Activated T-cell treated with anti-CD3 and anti-CD28 coated beads for 1 hour (primary cell): ENCODE measurements around the gene AKAP8L.

Source experiments
- DNase-seq: peaks from one replicate; pipeline ENCODE4 v3.0.0-alpha.2; 2020; ENCODE audit warnings: low read depth

AKAP8L gene

DNA sequence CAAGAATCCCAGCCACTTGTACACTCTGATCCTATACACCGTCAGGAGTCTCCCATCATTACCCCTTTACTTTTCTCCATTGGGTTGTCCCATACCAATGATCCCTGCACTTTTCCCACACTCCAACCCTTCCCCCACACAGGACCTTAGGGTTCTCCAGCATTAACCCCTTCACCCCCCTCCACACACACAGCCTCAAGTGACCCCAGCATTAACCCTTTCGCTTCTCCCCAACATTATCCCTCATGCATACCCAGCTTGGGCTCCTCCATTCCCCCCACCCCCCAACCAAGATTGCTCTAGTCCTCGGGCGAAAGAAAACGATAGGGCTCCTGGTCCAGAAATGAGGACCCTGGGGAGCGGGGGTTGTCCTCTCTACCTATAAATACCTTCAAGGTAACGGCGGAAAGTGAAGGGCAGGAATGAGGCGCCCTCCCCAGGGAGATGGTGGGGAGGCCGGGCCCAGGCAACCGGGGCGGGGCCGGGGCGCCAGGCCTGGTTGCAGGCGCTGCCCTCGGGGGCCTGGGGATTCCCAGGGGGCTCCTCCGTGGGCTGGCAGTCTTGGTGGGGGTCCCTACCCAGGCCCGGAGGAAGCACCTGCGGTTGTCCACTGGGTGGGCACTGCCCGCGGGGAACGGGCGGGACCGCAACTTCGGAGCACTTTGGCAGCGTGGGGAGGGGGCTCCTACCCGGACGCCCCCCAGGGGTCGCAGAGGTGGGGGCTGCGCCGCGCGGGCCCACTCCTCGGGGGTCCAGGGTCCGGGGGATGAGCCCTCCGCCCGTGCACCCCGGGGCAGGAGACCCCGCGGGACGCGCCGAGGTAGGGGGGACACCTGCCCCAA is 30.2 kb upstream of the AKAP8L start:
- no peak for DNase-seq

- no peak for DNase-seq
These were observed 29.4 kb upstream of the AKAP8L start for GRCh38 chr19:15448044-15448777.

GRCh38 chr19:15447057-15447456 is 28.3 kb upstream of the AKAP8L start:
- DNase-seq = no peak

GRCh38 chr19:15445807-15446376 is 27.1 kb upstream of the AKAP8L start:
- no peak for DNase-seq

DNA sequence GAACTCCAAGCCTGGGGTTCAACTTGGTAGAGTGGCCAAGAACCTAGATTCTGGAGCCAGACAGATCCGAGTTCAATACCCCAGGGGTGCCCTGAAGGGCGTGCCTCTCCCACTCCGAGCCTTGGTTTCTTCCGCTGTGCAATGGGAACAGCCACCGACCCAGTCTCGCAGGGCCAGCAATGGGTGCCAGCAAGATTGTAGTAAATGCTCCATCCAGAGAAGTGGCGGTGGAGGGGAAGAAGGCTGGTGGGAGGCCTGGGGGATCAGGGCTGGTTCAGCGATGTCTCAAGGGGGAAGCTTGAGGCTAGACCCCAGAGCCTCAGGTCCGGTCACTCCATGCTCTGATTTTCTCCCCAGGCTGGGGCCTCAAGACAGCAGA is 26.4 kb upstream of the AKAP8L start:
- DNase-seq = no peak

DNA sequence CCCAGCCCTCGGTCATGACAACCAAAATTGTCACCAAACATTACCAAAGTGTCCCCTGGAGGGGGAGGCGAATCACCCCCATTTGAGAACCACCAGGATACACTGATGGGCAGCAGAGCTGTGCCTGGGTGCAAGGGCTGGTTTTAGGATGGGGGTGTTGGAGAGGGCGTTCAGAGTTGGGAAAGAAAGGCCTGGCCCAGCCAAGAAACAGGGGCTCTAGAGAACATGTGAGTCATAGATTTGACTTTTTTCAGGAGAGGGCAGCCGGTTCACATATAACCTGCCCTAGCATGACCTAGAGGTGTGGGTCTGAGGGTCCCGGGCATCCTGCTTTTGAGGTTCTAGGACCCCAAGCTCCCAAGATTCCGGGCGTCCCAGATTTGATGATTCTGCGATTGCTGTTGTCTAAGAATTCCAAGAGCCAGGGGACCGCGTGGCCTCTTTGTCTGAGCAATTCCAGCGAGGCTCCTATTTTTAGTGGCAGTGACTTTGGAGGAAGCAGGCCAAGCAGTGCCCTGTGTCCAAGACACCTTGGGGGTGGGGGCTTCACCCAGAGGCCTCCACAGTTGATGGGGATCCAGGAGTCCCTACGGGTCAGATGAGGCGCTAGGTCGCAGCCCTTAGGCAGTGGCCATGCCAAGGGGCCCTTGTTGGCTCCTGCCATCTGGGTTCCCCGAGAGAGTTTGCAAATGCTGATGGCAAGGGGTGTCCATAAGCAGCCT is 25.9 kb upstream of the AKAP8L start:
- DNase-seq = no peak

DNA sequence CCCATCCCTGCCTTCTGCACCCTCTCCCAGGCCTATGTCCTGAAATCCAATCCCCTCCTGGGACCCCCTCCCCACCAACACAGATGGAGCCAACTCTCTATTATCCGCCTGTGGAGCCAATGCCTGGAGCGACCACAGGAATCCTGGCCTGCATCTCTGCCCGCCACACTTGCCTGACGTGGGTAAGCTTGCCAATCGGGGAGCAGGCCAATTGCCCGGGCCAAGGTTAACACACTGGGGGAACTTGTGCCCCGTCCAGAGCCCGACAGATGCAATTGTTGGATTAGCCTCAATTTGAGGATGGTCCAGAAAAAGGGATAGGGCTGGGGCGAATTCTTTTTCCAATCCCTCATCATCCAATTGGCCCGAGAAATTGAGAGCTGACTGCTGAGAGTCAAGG is 25.1 kb upstream of the AKAP8L start:
- no peak for DNase-seq

DNA sequence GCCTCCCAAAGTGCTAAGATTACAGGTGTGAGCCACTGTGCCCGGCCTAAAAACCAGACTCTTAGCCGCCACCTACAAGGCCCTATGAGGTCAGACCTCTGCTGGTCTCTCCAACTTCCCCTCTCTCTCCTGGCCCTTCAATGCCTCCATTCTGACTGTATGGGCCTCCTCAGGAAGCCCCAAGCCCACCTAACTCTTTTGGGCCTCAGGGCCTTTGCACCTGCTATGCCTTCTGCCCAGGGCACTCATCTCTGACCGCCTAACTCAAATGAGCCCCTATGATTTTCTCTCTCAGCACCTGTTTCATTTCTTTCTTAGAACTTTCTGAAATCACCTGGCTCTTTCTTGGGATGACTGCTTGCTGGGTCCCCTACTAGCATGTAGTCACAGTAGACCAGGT is 24.5 kb upstream of the AKAP8L start:
- DNase-seq = no peak

GRCh38 chr19:15442142-15442920 is 23.5 kb upstream of the AKAP8L start:
- no peak for DNase-seq

GRCh38 chr19:15441317-15441716 is 22.5 kb upstream of the AKAP8L start:
- DNase-seq = no peak

- DNase-seq = no peak
These were observed 21.2 kb upstream of the AKAP8L start for GRCh38 chr19:15439821-15440641.

DNA sequence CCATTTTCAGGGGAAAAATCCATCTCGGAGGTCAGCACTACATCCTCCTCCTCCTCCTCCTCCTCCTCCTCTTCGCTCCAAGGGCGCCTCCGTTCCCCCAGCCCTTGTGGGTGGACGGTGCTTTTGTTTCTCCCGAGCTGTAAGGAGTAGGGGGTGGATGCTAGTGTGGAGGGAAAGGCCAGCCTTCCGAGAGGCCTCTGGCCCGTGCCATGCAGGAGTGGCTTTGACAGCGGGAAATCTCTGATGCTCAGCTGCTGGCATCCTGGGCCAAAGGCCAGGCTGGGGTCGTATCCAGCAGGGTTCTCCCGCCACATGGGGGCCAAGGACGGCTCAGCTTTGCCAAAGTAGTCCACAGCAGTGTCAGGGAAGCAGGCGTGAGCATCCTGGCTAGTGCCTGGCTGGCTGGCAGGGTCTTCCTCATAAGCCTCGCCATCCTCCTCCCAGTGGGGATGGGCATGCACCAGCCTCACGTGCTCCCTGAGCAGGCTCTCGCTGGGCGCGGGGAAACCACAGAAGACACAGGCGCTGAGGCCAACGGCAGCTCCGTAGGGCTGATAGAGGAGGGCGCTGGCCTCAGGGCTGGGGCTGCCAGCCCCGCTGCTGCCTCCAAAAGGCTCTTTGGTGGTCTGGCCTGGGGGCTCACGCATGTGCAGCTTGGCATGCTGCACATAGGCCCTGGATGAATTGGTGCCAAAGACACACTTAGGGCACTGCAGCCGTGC is 20.5 kb upstream of the AKAP8L start:
- no peak for DNase-seq

DNA sequence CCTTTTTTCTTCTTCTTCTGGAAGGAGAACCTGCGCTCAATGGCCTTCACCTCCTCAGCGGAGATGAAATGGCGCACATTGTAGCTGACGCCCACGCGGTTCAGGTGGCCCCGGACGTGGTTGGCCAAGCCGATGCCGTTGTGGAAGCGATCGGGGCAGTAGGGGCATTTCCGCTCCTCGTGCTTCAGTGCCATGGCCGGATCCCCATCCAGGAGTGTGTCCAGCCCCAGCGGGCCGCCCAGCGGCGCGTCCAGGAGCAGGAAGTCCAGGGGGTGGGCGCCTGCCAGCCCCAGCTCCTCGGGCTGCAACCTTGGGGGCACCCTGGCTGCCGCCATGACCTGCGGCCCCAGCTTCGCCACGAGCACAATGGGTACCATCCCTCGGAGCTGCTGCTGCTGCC is 19.8 kb upstream of the AKAP8L start:
- DNase-seq = no peak

- DNase-seq = no peak
These were observed 19.3 kb upstream of the AKAP8L start for GRCh38 chr19:15438124-15438496.

DNA sequence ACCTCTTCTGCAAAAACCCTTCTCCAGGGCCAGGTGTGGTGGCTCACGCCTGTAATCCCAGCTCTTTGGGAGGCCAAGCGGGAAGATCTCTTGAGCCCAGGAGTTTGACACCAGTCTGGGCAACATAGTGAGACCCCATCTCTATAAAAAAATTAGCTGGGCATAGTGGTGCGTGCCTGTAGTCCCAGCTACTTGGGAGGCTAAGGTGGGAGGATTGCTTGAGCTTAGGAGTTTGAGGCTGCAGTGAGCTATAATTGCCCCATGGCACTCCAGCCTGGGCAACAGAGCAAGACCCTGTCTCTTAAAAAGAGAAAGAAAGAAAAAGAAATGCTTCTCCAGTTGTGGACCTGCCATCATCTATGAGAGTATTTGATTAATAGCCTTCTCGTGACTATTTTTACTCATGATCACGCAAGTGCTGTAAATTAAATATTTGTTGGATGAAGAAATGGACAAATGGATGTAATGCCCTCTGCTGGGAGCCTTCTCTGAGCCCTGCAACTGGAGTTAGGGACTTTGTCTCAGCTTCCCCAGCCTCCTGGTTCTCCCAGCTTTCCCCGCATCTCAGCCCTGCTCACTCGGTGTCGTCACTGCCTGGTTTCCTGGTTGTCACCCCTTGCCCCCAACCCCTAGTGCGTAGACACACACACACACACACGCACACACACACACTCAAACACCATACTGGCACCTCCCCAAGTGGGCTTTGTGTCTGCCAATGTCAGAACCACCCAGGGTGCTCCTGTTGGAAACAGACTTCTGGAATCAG is 18.8 kb upstream of the AKAP8L start:
- no peak for DNase-seq

DNA sequence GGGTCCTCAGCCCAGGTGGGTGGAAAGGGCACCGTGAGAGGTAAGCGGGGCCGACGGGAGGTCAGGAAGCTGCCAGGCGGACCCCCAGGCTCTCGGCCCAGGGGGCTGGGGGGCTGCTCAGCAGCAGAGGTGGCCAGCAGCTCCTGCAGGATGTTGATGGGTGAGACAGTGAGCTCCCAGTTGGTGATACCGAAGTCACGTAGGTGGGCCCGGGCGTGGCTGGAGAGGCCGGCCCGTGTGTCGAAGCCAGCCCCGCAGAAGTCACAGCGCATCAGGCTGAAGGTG is 18.0 kb upstream of the AKAP8L start:
- DNase-seq = no peak

GRCh38 chr19:15436012-15436825 is 17.4 kb upstream of the AKAP8L start:
- no peak for DNase-seq

DNA sequence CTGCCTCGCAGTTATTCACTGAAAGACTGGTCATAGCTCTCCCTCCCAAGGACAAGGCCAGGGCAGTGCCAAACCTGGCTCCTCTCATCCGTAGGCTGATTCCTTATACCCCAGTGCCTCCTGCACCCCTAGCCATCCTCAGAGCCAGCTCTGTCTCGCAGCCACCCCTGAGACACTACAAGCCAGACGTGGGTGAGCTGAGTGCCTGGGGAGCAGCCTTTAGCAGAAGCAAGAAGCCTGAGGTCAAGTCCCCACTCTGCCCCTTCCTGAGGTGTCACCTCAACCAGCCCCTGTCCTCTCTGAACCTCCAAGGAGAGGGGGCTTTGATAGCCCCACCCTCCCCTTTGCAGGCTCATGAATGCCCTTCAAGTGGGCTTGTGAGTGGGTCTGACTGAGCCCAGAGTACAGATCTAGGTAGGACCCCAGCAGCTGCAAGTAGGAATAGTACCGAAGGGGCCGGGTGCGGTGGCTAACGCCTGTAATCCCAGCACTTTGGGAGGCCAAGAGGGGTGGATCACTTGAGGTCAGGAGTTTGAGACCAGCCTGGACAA is 14.8 kb upstream of the AKAP8L start:
- DNase-seq = no peak
